Epithelial cell of esophagus (primary cell): Measurements from ENCODE around the gene ANXA8.

Experiments used
- DNase-seq: peaks from one replicate; pipeline ENCODE4 v3.0.0; 2010; ENCODE audit warnings: low read depth
- H3K4me3 ChIP-seq: 2 replicates; pipeline ENCODE4 v1.5.1; 2011; ENCODE audit warnings: mild to moderate bottlenecking, low read length, control low read depth
- CTCF ChIP-seq: IDR thresholded peaks from 2 replicates; pipeline ENCODE4 v1.5.1; 2011; ENCODE audit warnings: low read depth, mild to moderate bottlenecking, low read length, control low read depth, inconsistent platforms; ENCODE audit not compliant: insufficient read depth; ENCODE audit errors: missing control alignments

The ANXA8 gene

GRCh38 chr10:47447209-47447608 lies 36.7 kb downstream of the ANXA8 start:
- TF ChIP-seq CTCF, result no peak
- no peak for DNase-seq
- no peak overlapping the region for H3K4me3 ChIP-seq

- no peak for TF ChIP-seq CTCF
- no peak for DNase-seq
- no peak overlapping the region for H3K4me3 ChIP-seq
Observed at GRCh38 chr10:47445720-47446119, 38.2 kb downstream of the ANXA8 start.

- H3K4me3 ChIP-seq, result no peak overlapping the region
- no peak for TF ChIP-seq CTCF
- DNase-seq, result no peak
Observed at GRCh38 chr10:47444047-47444446, 39.9 kb downstream of the ANXA8 start.

GRCh38 chr10:47443145-47443544 lies 40.8 kb downstream of the ANXA8 start:
- no peak for TF ChIP-seq CTCF
- H3K4me3 ChIP-seq, result no peak overlapping the region
- DNase-seq, result peak; percentile 61

GRCh38 chr10:47442351-47442750 lies 41.6 kb downstream of the ANXA8 start:
- no peak for TF ChIP-seq CTCF
- H3K4me3 ChIP-seq, result no peak overlapping the region
- DNase-seq, result no peak

GRCh38 chr10:47441938-47442337 lies 42.0 kb downstream of the ANXA8 start:
- TF ChIP-seq CTCF, result no peak
- DNase-seq, result no peak
- no peak overlapping the region for H3K4me3 ChIP-seq

GRCh38 chr10:47440207-47440606 lies 43.7 kb downstream of the ANXA8 start:
- no peak for TF ChIP-seq CTCF
- no peak overlapping the region for H3K4me3 ChIP-seq
- no peak for DNase-seq
